Spleen (tissue), 7 donors: ENCODE measurements around the gene TBC1D21.

ENCODE experiments used
- CTCF ChIP-seq, 11 experiments: fragments of 200-600 bp in 7 of 11; fragments of 450-650 bp in 4 of 11; sonication (generic) in 4 of 11; IDR thresholded peaks in 8 of 11; conservative IDR thresholded peaks in 3 of 11; 1 replicate in 7 of 11; 2 replicates in 4 of 11; pipeline versions ENCODE4 v1.4.0 to v1.8.0; 2016 to 2021; ENCODE audit warnings: antibody characterized with exemption in 11 of 11, inconsistent platforms in 4 of 11, mild to moderate bottlenecking in 1 of 11
- POLR2A ChIP-seq, 3 donors: fragments of 450-650 bp; IDR thresholded peaks; one replicate each; pipeline ENCODE4 v1.5.1; 2017; ENCODE audit warnings: antibody characterized with exemption in 3 of 3, mild to moderate bottlenecking in 1 of 3
- POLR2AphosphoS5 ChIP-seq, 3 donors: sonication (generic); formaldehyde crosslinking; IDR thresholded peaks; one replicate each; pipeline ENCODE4 v1.5.1; 2017; ENCODE audit warnings: antibody characterized with exemption in 3 of 3
- donor health status: DM: no; HTN: no; CAD: no; lungs with moderate emphysema.
- donor health status: DM: no; HTN: no; CAD: no.
- donor health status: DM: no; HTN: no; CAD: no.

GRCh38 chr15:73887481-73887880 is 14.1 kb downstream of the TBC1D21 start:
- no peak for TF ChIP-seq CTCF (IDR thresholded peaks at IDR 0.05 in 8 of 11, conservative IDR thresholded peaks at IDR 0.05 in 3 of 11)
- no peak for TF ChIP-seq POLR2A (IDR thresholded peaks at IDR 0.05)
- TF ChIP-seq POLR2AphosphoS5 (IDR thresholded peaks at IDR 0.05) = no peak
